Neural progenitor cell (in vitro differentiated cells): ENCODE results near the gene FBLN7. TPM values are rescaled to one million over a fixed set of nuclear protein-coding genes. Genes with fewer than 3 reads are reported as not detected.
A peak's percentile ranks its signal among the peaks of the same experiment; 100 is the strongest.

Experiments used
- DNase-seq: peaks from one replicate; pipeline ENCODE4 v3.0.0-alpha.2; 2016; ENCODE audit warnings: low spot score
- H2AFZ ChIP-seq: fragments of 200-600 bp; sonication (generic); replicated peaks from 2 replicates; pipeline ENCODE4 v1.6.1; 2016; ENCODE audit warnings: antibody characterized with exemption
- H3F3A ChIP-seq: fragments of 200-600 bp; sonication (generic); 2 replicates; pipeline ENCODE4 v1.6.1; 2016; ENCODE audit warnings: antibody characterized with exemption, low read depth
- H3K27ac ChIP-seq: fragments of 200-600 bp; sonication (generic); 2 replicates; pipeline ENCODE4 v1.5.1; 2016; ENCODE audit warnings: mild to moderate bottlenecking
- H3K27me3 ChIP-seq: fragments of 200-600 bp; sonication (generic); 2 replicates; pipeline ENCODE4 v1.6.1; 2016; ENCODE audit warnings: mild to moderate bottlenecking, moderate library complexity
- H3K36me3 ChIP-seq: fragments of 200-600 bp; sonication (generic); 2 replicates; pipeline ENCODE4 v1.5.1; 2016
- H3K4me1 ChIP-seq: fragments of 200-600 bp; sonication (generic); 2 replicates; pipeline ENCODE4 v1.6.1; 2016; ENCODE audit warnings: mixed run types
- H3K4me2 ChIP-seq: fragments of 200-600 bp; sonication (generic); 2 replicates; pipeline ENCODE4 v1.6.1; 2016
- H3K4me3 ChIP-seq: fragments of 200-600 bp; sonication (generic); 2 replicates; pipeline ENCODE4 v1.5.1; 2016
- H3K79me2 ChIP-seq: fragments of 200-600 bp; sonication (generic); 2 replicates; pipeline ENCODE4 v1.6.1; 2016; ENCODE audit warnings: low read depth
- H3K9ac ChIP-seq: fragments of 200-600 bp; sonication (generic); 2 replicates; pipeline ENCODE4 v1.6.1; 2016
- H3K9me3 ChIP-seq: fragments of 200-600 bp; sonication (generic); 2 replicates; pipeline ENCODE4 v1.5.1; 2016; ENCODE audit warnings: low read depth
- H4K20me1 ChIP-seq: fragments of 200-600 bp; sonication (generic); 2 replicates; pipeline ENCODE4 v1.6.1; 2016; ENCODE audit warnings: low read depth
- H3K27ac Mint-ChIP-seq: 3 replicates; pipeline ENCODE4 v1.8.0; 2021; ENCODE audit warnings: mixed read lengths
- H3K27me3 Mint-ChIP-seq: 2 replicates; pipeline ENCODE4 v1.8.0; 2022; ENCODE audit warnings: low read depth, mild to moderate bottlenecking, inconsistent platforms, moderate library complexity, mixed read lengths; ENCODE audit not compliant: insufficient read depth
- H3K36me3 Mint-ChIP-seq: 3 replicates; pipeline ENCODE4 v1.8.0; 2021; ENCODE audit warnings: mixed read lengths
- H3K4me1 Mint-ChIP-seq: 3 replicates; pipeline ENCODE4 v1.8.0; 2021; ENCODE audit warnings: mixed read lengths
- H3K4me3 Mint-ChIP-seq: 3 replicates; pipeline ENCODE4 v1.8.0; 2021; ENCODE audit warnings: mild to moderate bottlenecking, moderate library complexity, mixed read lengths
- H3K9me3 Mint-ChIP-seq: 3 replicates; pipeline ENCODE4 v1.8.0; 2020; ENCODE audit warnings: mixed read lengths
- CTCF ChIP-seq: fragments of 200-600 bp; sonication (generic); IDR thresholded peaks from 2 replicates; pipeline ENCODE4 v1.5.1; 2017; ENCODE audit warnings: antibody characterized with exemption, mild to moderate bottlenecking
- EZH2 ChIP-seq: fragments of 200-600 bp; sonication (generic); IDR thresholded peaks from 2 replicates; pipeline ENCODE4 v1.6.1; 2017; ENCODE audit warnings: antibody characterized with exemption, mild to moderate bottlenecking, moderate library complexity
- EZH2phosphoT487 ChIP-seq: fragments of 200-600 bp; sonication (generic); IDR thresholded peaks from 2 replicates; pipeline ENCODE4 v1.6.1; 2017; ENCODE audit warnings: antibody characterized with exemption
- total RNA-seq: library from RNA; depleted of rRNA; stranded (reverse); fragments of >200 nt; gene quantifications from 2 replicates; pipeline ENCODE4 v1.2.3, GENCODE V29; 2015; ENCODE audit warnings: low replicate concordance

FBLN7 gene
- total RNA-seq, 1 donor from 2014 or later, result 7.8 TPM

- peaks cover 28% of the 10 kb centered on the region for H3K36me3 Mint-ChIP-seq
- Histone ChIP-seq H3K27ac (no peak overlapping the region), H3K4me3 (peak overlapping the region; percentile 52), H4K20me1 (peaks cover 22% of the 10 kb centered on the region), H3K79me2 (peaks cover 29% of the 10 kb centered on the region), H3K36me3 (peaks cover 4% of the 10 kb centered on the region), H3F3A (peaks cover 18% of the 10 kb centered on the region), H3K27me3 (peaks cover 39% of the 10 kb centered on the region), H3K9me3 (no peaks in the 10 kb centered on the region), H3K4me2 (peak overlapping the region; percentile 92), H2AFZ (peak overlapping the region; percentile 23), H3K4me1 (peaks cover 15% of the 10 kb centered on the region), H3K9ac (no peak overlapping the region)
- H3K27me3 Mint-ChIP-seq, result peaks cover 4% of the 10 kb centered on the region
- no peaks in the 10 kb centered on the region for H3K9me3 Mint-ChIP-seq
- peaks cover 26% of the 10 kb centered on the region for H3K4me1 Mint-ChIP-seq
- TF ChIP-seq CTCF, result no peak
- TF ChIP-seq EZH2phosphoT487, result no peak
- peak; percentile 42 for TF ChIP-seq EZH2
- no peak for DNase-seq
- peak overlapping the region; percentile 86 for H3K4me3 Mint-ChIP-seq
- H3K27ac Mint-ChIP-seq, result peak overlapping the region; percentile 71
Measured at GRCh38 chr2:112140205-112140802, 2.1 kb downstream of the FBLN7 start.

GRCh38 chr2:112140899-112141625, 2.9 kb downstream of the FBLN7 start:
- peak overlapping the region; percentile 86 for H3K4me3 Mint-ChIP-seq
- Histone ChIP-seq H3K36me3 (peaks cover 4% of the 10 kb centered on the region), H3F3A (peaks cover 18% of the 10 kb centered on the region), H3K9me3 (no peaks in the 10 kb centered on the region), H4K20me1 (peaks cover 22% of the 10 kb centered on the region), H2AFZ (peak overlapping the region; percentile 23), H3K4me1 (peaks cover 15% of the 10 kb centered on the region), H3K9ac (no peak overlapping the region), H3K4me3 (peak overlapping the region; percentile 52), H3K27me3 (peaks cover 36% of the 10 kb centered on the region), H3K27ac (no peak overlapping the region), H3K79me2 (peaks cover 29% of the 10 kb centered on the region), H3K4me2 (peak overlapping the region; percentile 92)
- peaks cover 4% of the 10 kb centered on the region for H3K27me3 Mint-ChIP-seq
- peak overlapping the region; percentile 71 for H3K27ac Mint-ChIP-seq
- H3K4me1 Mint-ChIP-seq, result peaks cover 21% of the 10 kb centered on the region
- peaks cover 28% of the 10 kb centered on the region for H3K36me3 Mint-ChIP-seq
- no peaks in the 10 kb centered on the region for H3K9me3 Mint-ChIP-seq
- no peak for DNase-seq
- TF ChIP-seq EZH2phosphoT487, result no peak
- no peak for TF ChIP-seq CTCF
- TF ChIP-seq EZH2, result no peak

GRCh38 chr2:112141626-112142007, 3.4 kb downstream of the FBLN7 start:
- H3K9ac ChIP-seq, result no peak overlapping the region
- no peaks in the 10 kb centered on the region for H3K9me3 ChIP-seq

More at GRCh38 chr2:112141626-112142007, 3.4 kb downstream of the FBLN7 start:
- no peaks in the 10 kb centered on the region for H3K9me3 Mint-ChIP-seq
- Histone ChIP-seq H2AFZ (no peak overlapping the region), H3F3A (peaks cover 18% of the 10 kb centered on the region), H3K36me3 (peaks cover 4% of the 10 kb centered on the region), H3K27ac (no peak overlapping the region), H3K27me3 (peaks cover 31% of the 10 kb centered on the region), H4K20me1 (peaks cover 22% of the 10 kb centered on the region), H3K4me3 (no peak overlapping the region), H3K4me1 (peaks cover 15% of the 10 kb centered on the region), H3K79me2 (peaks cover 29% of the 10 kb centered on the region), H3K4me2 (no peak overlapping the region)
- DNase-seq, result no peak
- H3K4me3 Mint-ChIP-seq, result no peak overlapping the region
- H3K27ac Mint-ChIP-seq, result no peak overlapping the region
- peaks cover 17% of the 10 kb centered on the region for H3K4me1 Mint-ChIP-seq
- peaks cover 29% of the 10 kb centered on the region for H3K36me3 Mint-ChIP-seq
- no peak for TF ChIP-seq CTCF
- no peak for TF ChIP-seq EZH2
- TF ChIP-seq EZH2phosphoT487, result no peak
- H3K27me3 Mint-ChIP-seq, result peaks cover 4% of the 10 kb centered on the region
